MM.1S (cell line): ENCODE measurements around the gene ARHGAP23.

Source experiments
- DNase-seq: peaks from one replicate; pipeline ENCODE4 v3.0.0-alpha.2; 2015
- H2AFZ ChIP-seq: fragments of 300-600 bp; sonication (generic); 2 replicates; pipeline ENCODE4 v1.6.0; 2016; ENCODE audit warnings: antibody characterized with exemption, low read length
- H3F3A ChIP-seq: fragments of 300-600 bp; sonication (generic); 2 replicates; pipeline ENCODE4 v1.6.1; 2016; ENCODE audit warnings: mild to moderate bottlenecking, antibody characterized with exemption, low read length, moderate library complexity, mixed read lengths; ENCODE audit not compliant: insufficient read depth
- H3K27ac ChIP-seq: fragments of 300-600 bp; sonication (generic); 2 replicates; pipeline ENCODE4 v1.5.1; 2016; ENCODE audit warnings: mild to moderate bottlenecking, low read length
- H3K27me3 ChIP-seq: fragments of 300-600 bp; sonication (generic); replicated peaks from 2 replicates; pipeline ENCODE4 v1.6.0; 2016; ENCODE audit warnings: low read length; ENCODE audit not compliant: insufficient read depth
- H3K36me3 ChIP-seq: fragments of 300-600 bp; sonication (generic); replicated peaks from 2 replicates; pipeline ENCODE4 v1.6.1; 2016; ENCODE audit warnings: mild to moderate bottlenecking, low read length, mixed read lengths; ENCODE audit not compliant: insufficient read depth
- H3K4me1 ChIP-seq: fragments of 300-600 bp; sonication (generic); 2 replicates; pipeline ENCODE4 v1.6.1; 2016; ENCODE audit warnings: low read length, mixed read lengths
- H3K4me2 ChIP-seq: fragments of 300-600 bp; sonication (generic); 2 replicates; pipeline ENCODE4 v1.6.0; 2016; ENCODE audit warnings: low read depth, low read length
- H3K4me3 ChIP-seq: fragments of 300-600 bp; sonication (generic); 2 replicates; pipeline ENCODE4 v1.5.1; 2016; ENCODE audit warnings: low read length, mixed read lengths
- H3K79me2 ChIP-seq: fragments of 300-600 bp; sonication (generic); 2 replicates; pipeline ENCODE4 v1.6.1; 2016; ENCODE audit warnings: mixed run types, low read length, mixed read lengths
- H3K9ac ChIP-seq: fragments of 300-600 bp; sonication (generic); 2 replicates; pipeline ENCODE4 v1.6.1; 2016; ENCODE audit warnings: low read length, mixed read lengths
- H3K9me2 ChIP-seq: fragments of 300-600 bp; sonication (generic); replicated peaks from 2 replicates; pipeline ENCODE4 v1.6.1; 2016; ENCODE audit warnings: mild to moderate bottlenecking, low read length, mixed read lengths; ENCODE audit not compliant: insufficient read depth
- H3K9me3 ChIP-seq: fragments of 300-600 bp; sonication (generic); replicated peaks from 2 replicates; pipeline ENCODE4 v1.6.1; 2016; ENCODE audit warnings: mild to moderate bottlenecking, low read length, mixed read lengths; ENCODE audit not compliant: insufficient read depth
- H4K20me1 ChIP-seq: fragments of 300-600 bp; sonication (generic); 2 replicates; pipeline ENCODE4 v1.6.1; 2016; ENCODE audit warnings: mild to moderate bottlenecking, low read length, moderate library complexity, mixed read lengths; ENCODE audit not compliant: insufficient read depth
- CTCF ChIP-seq: fragments of 300-600 bp; sonication (generic); IDR thresholded peaks from 2 replicates; pipeline ENCODE4 v1.5.1; 2016; ENCODE audit warnings: antibody characterized with exemption, low read length, mixed read lengths
- EZH2 ChIP-seq: fragments of 300-600 bp; sonication (generic); optimal IDR thresholded peaks from 2 replicates; pipeline ENCODE3; 2017; ENCODE audit warnings: low read depth, mild to moderate bottlenecking, antibody characterized with exemption, low read length, mixed read lengths
- EZH2phosphoT487 ChIP-seq: fragments of 300-600 bp; sonication (generic); IDR thresholded peaks from 2 replicates; pipeline ENCODE4 v1.6.1; 2018; ENCODE audit warnings: antibody characterized with exemption, low read length

The ARHGAP23 gene

DNA sequence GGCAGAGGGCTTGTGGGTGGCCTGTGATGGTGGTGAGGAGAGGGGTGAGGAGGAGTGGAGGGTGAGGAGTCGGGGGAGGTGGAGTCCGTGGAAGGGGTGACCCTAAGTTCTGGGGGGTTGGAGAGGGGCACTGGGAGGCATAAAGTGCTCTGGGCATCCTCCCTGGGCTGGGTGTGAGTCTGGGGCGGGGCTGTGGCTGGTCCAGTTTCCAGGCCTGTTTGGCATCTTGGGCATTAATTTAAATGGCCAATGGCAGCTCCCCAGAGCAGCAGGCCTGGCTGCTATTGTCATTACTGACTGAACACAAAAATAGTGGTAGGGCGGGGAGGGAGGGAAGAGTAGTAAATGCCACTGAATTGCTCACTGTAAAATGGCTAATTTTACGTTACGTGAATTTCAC, 7.7 kb upstream of the ARHGAP23 start:
- TF ChIP-seq EZH2 = no peak
- no peak for TF ChIP-seq CTCF
- TF ChIP-seq EZH2phosphoT487 = no peak
- Histone ChIP-seq H3K4me2 (no peak overlapping the region), H3K4me1 (peaks cover 13% of the 10 kb centered on the region), H3K9me3 (no peaks in the 10 kb centered on the region), H3K9me2 (no peaks in the 10 kb centered on the region), H3K79me2 (no peaks in the 10 kb centered on the region), H3K4me3 (no peak overlapping the region), H3K9ac (no peak overlapping the region), H3K36me3 (no peaks in the 10 kb centered on the region), H3K27me3 (peaks cover 38% of the 10 kb centered on the region), H2AFZ (no peak overlapping the region), H4K20me1 (no peaks in the 10 kb centered on the region), H3K27ac (no peak overlapping the region), H3F3A (no peaks in the 10 kb centered on the region)
- no peak for DNase-seq

- no peaks in the 10 kb centered on the region for H4K20me1 ChIP-seq
- no peaks in the 10 kb centered on the region for H3K36me3 ChIP-seq
- H3K4me1 ChIP-seq = peaks cover 9% of the 10 kb centered on the region
- H3K79me2 ChIP-seq = no peaks in the 10 kb centered on the region
- H3K27ac ChIP-seq = no peak overlapping the region
- H3F3A ChIP-seq = no peaks in the 10 kb centered on the region
- TF ChIP-seq EZH2 (no peak), CTCF (no peak), EZH2phosphoT487 (no peak)
- no peaks in the 10 kb centered on the region for H3K9me3 ChIP-seq
- H3K27me3 ChIP-seq = peaks cover 38% of the 10 kb centered on the region
- no peak overlapping the region for H2AFZ ChIP-seq
- no peaks in the 10 kb centered on the region for H3K9me2 ChIP-seq
- H3K9ac ChIP-seq = no peak overlapping the region
- no peak for DNase-seq
- H3K4me3 ChIP-seq = no peak overlapping the region
- H3K4me2 ChIP-seq = 0 out of 2 replicates have a peak overlapping the region, but pooled peaks have one; percentile 30
Observed at GRCh38 chr17:38421171-38421841, 7.0 kb upstream of the ARHGAP23 start.

- H3K4me1 ChIP-seq = peaks cover 16% of the 10 kb centered on the region
- peaks cover 38% of the 10 kb centered on the region for H3K27me3 ChIP-seq
Observed at GRCh38 chr17:38421871-38422827, 6.1 kb upstream of the ARHGAP23 start.

More at GRCh38 chr17:38421871-38422827, 6.1 kb upstream of the ARHGAP23 start:
- no peak overlapping the region for H3K27ac ChIP-seq
- no peaks in the 10 kb centered on the region for H3K9me3 ChIP-seq
- H3K9me2 ChIP-seq = no peaks in the 10 kb centered on the region
- TF ChIP-seq CTCF (no peak), EZH2 (no peak), EZH2phosphoT487 (no peak)
- H3F3A ChIP-seq = no peaks in the 10 kb centered on the region
- H3K4me3 ChIP-seq = no peak overlapping the region
- no peak for DNase-seq
- H3K36me3 ChIP-seq = no peaks in the 10 kb centered on the region
- H3K4me2 ChIP-seq = 0 out of 2 replicates have a peak overlapping the region, but pooled peaks have one; percentile 30
- no peaks in the 10 kb centered on the region for H4K20me1 ChIP-seq
- H3K79me2 ChIP-seq = peaks cover 3% of the 10 kb centered on the region
- H3K9ac ChIP-seq = no peak overlapping the region
- H2AFZ ChIP-seq = no peak overlapping the region
